A549 (cell line): ENCODE results near the gene NBL1. TPM values are rescaled to one million over a fixed set of nuclear protein-coding genes. Genes with fewer than 3 reads are reported as not detected.

Experiments
- ATAC-seq, 2 experiments: fragments of 200-7000 bp in 1 of 2; fragments of >200 bp in 1 of 2; cut with Nextera tagmentation in 1 of 2; cut with Tn5 transposase in 1 of 2; 3 replicates each; pipeline versions ENCODE4 v1.8.0 to v1.9.1; 2018 to 2020; ENCODE audit warnings: mild to moderate bottlenecking in 1 of 2, moderate library complexity in 1 of 2
- CTCF ChIA-PET: fragments of 300-600 bp; sonication (Branson Sonifier 250); formaldehyde crosslinking; extraction: SDS; loops from one replicate; lab custom pipeline; 2021; ENCODE audit warnings: antibody characterized with exemption, inconsistent platforms; lab: Yijun Ruan, JAX
- POLR2A ChIA-PET: fragments of 350-600 bp; formaldehyde crosslinking; extraction: SDS; loops from one replicate; lab custom pipeline; 2021; ENCODE audit warnings: antibody characterized with exemption, inconsistent platforms; lab: Yijun Ruan, JAX
- DNase-seq, 2 experiments: peaks; one replicate each; pipeline versions ENCODE4 v3.0.0 to v3.0.0-alpha.2; 2011 to 2016; ENCODE audit warnings: low read depth in 1 of 2, low spot score in 1 of 2
- FAIRE-seq: peaks from 2 replicates; lab custom pipeline; 2011; peaks lifted over from hg19 to GRCh38; lab: Jason Lieb, UNC
- H3K27ac ChIP-seq, 2 experiments: fragments of >200 bp; sonication (Bioruptor Twin); formaldehyde crosslinking; 3 replicates each; pipeline ENCODE4 v1.5.1; 2016 to 2017
- H3K4me1 ChIP-seq: fragments of >200 bp; sonication (Bioruptor Twin); formaldehyde crosslinking; 3 replicates; pipeline ENCODE4 v1.6.1; 2016
- H3K4me2 ChIP-seq: fragments of >200 bp; sonication (Bioruptor Twin); formaldehyde crosslinking; 3 replicates; pipeline ENCODE4 v1.6.1; 2016
- H3K4me3 ChIP-seq: fragments of >200 bp; sonication (Bioruptor Twin); formaldehyde crosslinking; 3 replicates; pipeline ENCODE4 v1.5.1; 2016
- H3K9me3 ChIP-seq: fragments of >200 bp; sonication (Bioruptor Twin); formaldehyde crosslinking; 3 replicates; pipeline ENCODE4 v1.6.1; 2016
- ATOH8 ChIP-seq: fragments of 250-450 bp; sonication (Bioruptor Pico); IDR thresholded peaks from 2 replicates; pipeline ENCODE4 v1.5.0; 2020; ENCODE audit warnings: low read depth, mild to moderate bottlenecking, moderate library complexity
- BHLHE40 ChIP-seq: IDR thresholded peaks from 2 replicates; pipeline ENCODE4 v1.6.1; 2012; ENCODE audit warnings: low read depth, low read length, inconsistent platforms
- CBX2 ChIP-seq: fragments of 200-600 bp; sonication (generic); IDR thresholded peaks from 2 replicates; pipeline ENCODE4 v1.6.1; 2016; ENCODE audit warnings: low read depth, mild to moderate bottlenecking, borderline replicate concordance
- CHD2 ChIP-seq: fragments of 150-350 bp; IDR thresholded peaks from 2 replicates; pipeline ENCODE4 v1.6.1; 2014; ENCODE audit warnings: low read length; ENCODE audit not compliant: partially characterized antibody
- CHD4 ChIP-seq: fragments of 200-600 bp; sonication (generic); IDR thresholded peaks from 2 replicates; pipeline ENCODE4 v1.6.1; 2016; ENCODE audit warnings: antibody characterized with exemption, mild to moderate bottlenecking, borderline replicate concordance
- EHF ChIP-seq: fragments of 250-450 bp; sonication (Bioruptor Pico); IDR thresholded peaks from 2 replicates; pipeline ENCODE4 v1.5.0; 2020; ENCODE audit warnings: mild to moderate bottlenecking
- ELK1 ChIP-seq: fragments of 150-350 bp; IDR thresholded peaks from 2 replicates; pipeline ENCODE4 v1.6.1; 2014; ENCODE audit warnings: low read depth, mild to moderate bottlenecking, low read length
- EP300 ChIP-seq, 2 experiments: fragments of >200 bp; sonication (Bioruptor Twin); formaldehyde crosslinking; IDR thresholded peaks; 2 replicates in 1 of 2; 3 replicates in 1 of 2; pipeline ENCODE4 v1.6.1; 2016 to 2017
- FOSL2 ChIP-seq, 2 experiments: fragments of 450-650 bp in 1 of 2; fragments of >200 bp in 1 of 2; sonication (Bioruptor Twin) in 1 of 2; formaldehyde crosslinking; IDR thresholded peaks; 2 replicates each; pipeline versions ENCODE4 v1.5.0 to v1.6.1; 2016 to 2020; ENCODE audit warnings: mild to moderate bottlenecking in 1 of 2, moderate library complexity in 1 of 2
- FOXS1 ChIP-seq: fragments of 250-450 bp; sonication (Bioruptor Pico); IDR thresholded peaks from 2 replicates; pipeline ENCODE4 v1.5.0; 2020; ENCODE audit warnings: mild to moderate bottlenecking, moderate library complexity
- GATA3 ChIP-seq: IDR thresholded peaks from 2 replicates; pipeline ENCODE4 v1.6.1; 2012; ENCODE audit warnings: borderline replicate concordance
- HDAC2 ChIP-seq: fragments of 200-600 bp; sonication (generic); IDR thresholded peaks from 2 replicates; pipeline ENCODE4 v1.6.1; 2016
- HOXA7 ChIP-seq: fragments of 250-450 bp; sonication (Bioruptor Pico); IDR thresholded peaks from 2 replicates; pipeline ENCODE4 v1.5.0; 2020; ENCODE audit warnings: mild to moderate bottlenecking, moderate library complexity
- HOXB13 ChIP-seq: fragments of 250-450 bp; sonication (Bioruptor Pico); IDR thresholded peaks from 2 replicates; pipeline ENCODE4 v1.5.0; 2020; ENCODE audit warnings: low read depth, mild to moderate bottlenecking, moderate library complexity
- KDM5A ChIP-seq: fragments of 200-600 bp; sonication (generic); IDR thresholded peaks from 2 replicates; pipeline ENCODE4 v1.6.1; 2016; ENCODE audit warnings: antibody characterized with exemption, mild to moderate bottlenecking
- POLR2A ChIP-seq: IDR thresholded peaks from 2 replicates; pipeline ENCODE4 v1.6.1; 2012; ENCODE audit warnings: mild to moderate bottlenecking, low read length
- REST ChIP-seq: fragments of 200-600 bp; sonication (generic); IDR thresholded peaks from 2 replicates; pipeline ENCODE4 v1.6.1; 2016; ENCODE audit warnings: antibody characterized with exemption, mild to moderate bottlenecking, moderate library complexity
- RNF2 ChIP-seq: fragments of 200-600 bp; sonication (generic); IDR thresholded peaks from 2 replicates; pipeline ENCODE4 v1.6.1; 2016; ENCODE audit warnings: low read depth, mild to moderate bottlenecking, antibody characterized with exemption, moderate library complexity, borderline replicate concordance
- SMC3 ChIP-seq: fragments of >200 bp; sonication (Bioruptor Twin); formaldehyde crosslinking; IDR thresholded peaks from 3 replicates; pipeline ENCODE4 v1.6.1; 2018; ENCODE audit warnings: inconsistent platforms
- TFCP2L1 ChIP-seq: fragments of 250-450 bp; sonication (Bioruptor Pico); IDR thresholded peaks from 2 replicates; pipeline ENCODE4 v1.5.0; 2021; ENCODE audit warnings: mild to moderate bottlenecking
- USF2 ChIP-seq: fragments of 450-650 bp; IDR thresholded peaks from 2 replicates; pipeline ENCODE4 v1.6.1; 2014; ENCODE audit warnings: antibody characterized with exemption
- ZFP36 ChIP-seq: fragments of 450-650 bp; IDR thresholded peaks from 2 replicates; pipeline ENCODE4 v1.6.1; 2014; ENCODE audit warnings: borderline replicate concordance; ENCODE audit not compliant: partially characterized antibody
- WGBS: methylation state at CpG from one replicate; pipeline ENCODE4 v1.1.6; 2017; ENCODE audit errors: missing lambda C conversion rate; 5-methylcytosine and 5-hydroxymethylcytosine counted together
- polyA plus RNA-seq, 4 experiments: library from polyadenylated mRNA; depleted of rRNA in 3 of 4; stranded (reverse); fragments of >200 nt; fragmentation: RNase III in 1 of 4; extraction: RNeasy Plus Mini Kit Qiagen cat#74134 plus additional on column Dnase treatment in 1 of 4; gene quantifications; 2 replicates in 3 of 4; 3 replicates in 1 of 4; pipeline ENCODE4 v1.2.3, GENCODE V29; 2011 to 2017
- TF ChIP-seq, protein P1 (sequence below): fragments of >200 bp; sonication (Bioruptor Twin); formaldehyde crosslinking; IDR thresholded peaks from 3 replicates; pipeline ENCODE4 v1.5.1; 2016
- TF ChIP-seq, protein P2 (sequence below): fragments of >200 bp; sonication (Bioruptor Twin); formaldehyde crosslinking; IDR thresholded peaks from 2 replicates; pipeline ENCODE4 v1.6.1; 2016

The NBL1 gene
- polyA plus RNA-seq, 2 of the 4 experiments (the other 2 are of a cell fraction) = 16.3 to 19.0 TPM

- Histone ChIP-seq H3K4me2 (no peak overlapping the region), H3K4me3 (no peak overlapping the region), H3K27ac (no peak overlapping the region), H3K9me3 (no peaks in the 10 kb centered on the region), H3K4me1 (no peaks in the 10 kb centered on the region)
- 83% methylated on average over 2 of the region's 3 CpGs for WGBS
- DNase-seq = no peak
- ChIA-PET POLR2A (no interaction called here), CTCF (interaction anchor here (0.7 to 2.4 kb wide), 2 partner anchors 15 to 26 kb away, joined by 3 to 12 read pairs; no protein-coding TSS in a partner anchor)
- ATAC-seq = no peak
- FAIRE-seq = no peak
- TF ChIP-seq KDM5A (no peak), USF2 (no peak), ELK1 (no peak), CBX2 (no peak), EP300 (IDR thresholded peaks at IDR 0.05) (no peak), RNF2 (no peak), HOXA7 (CRISPR knock-in tag) (no peak), GATA3 (no peak)
- TF ChIP-seq, protein P1, sequence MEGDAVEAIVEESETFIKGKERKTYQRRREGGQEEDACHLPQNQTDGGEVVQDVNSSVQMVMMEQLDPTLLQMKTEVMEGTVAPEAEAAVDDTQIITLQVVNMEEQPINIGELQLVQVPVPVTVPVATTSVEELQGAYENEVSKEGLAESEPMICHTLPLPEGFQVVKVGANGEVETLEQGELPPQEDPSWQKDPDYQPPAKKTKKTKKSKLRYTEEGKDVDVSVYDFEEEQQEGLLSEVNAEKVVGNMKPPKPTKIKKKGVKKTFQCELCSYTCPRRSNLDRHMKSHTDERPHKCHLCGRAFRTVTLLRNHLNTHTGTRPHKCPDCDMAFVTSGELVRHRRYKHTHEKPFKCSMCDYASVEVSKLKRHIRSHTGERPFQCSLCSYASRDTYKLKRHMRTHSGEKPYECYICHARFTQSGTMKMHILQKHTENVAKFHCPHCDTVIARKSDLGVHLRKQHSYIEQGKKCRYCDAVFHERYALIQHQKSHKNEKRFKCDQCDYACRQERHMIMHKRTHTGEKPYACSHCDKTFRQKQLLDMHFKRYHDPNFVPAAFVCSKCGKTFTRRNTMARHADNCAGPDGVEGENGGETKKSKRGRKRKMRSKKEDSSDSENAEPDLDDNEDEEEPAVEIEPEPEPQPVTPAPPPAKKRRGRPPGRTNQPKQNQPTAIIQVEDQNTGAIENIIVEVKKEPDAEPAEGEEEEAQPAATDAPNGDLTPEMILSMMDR = no peak
- TF ChIP-seq, all 56 proteins: peak for 0
Observed at GRCh38 chr1:19689856-19690255, 45.7 kb downstream of the NBL1 start.

DNA sequence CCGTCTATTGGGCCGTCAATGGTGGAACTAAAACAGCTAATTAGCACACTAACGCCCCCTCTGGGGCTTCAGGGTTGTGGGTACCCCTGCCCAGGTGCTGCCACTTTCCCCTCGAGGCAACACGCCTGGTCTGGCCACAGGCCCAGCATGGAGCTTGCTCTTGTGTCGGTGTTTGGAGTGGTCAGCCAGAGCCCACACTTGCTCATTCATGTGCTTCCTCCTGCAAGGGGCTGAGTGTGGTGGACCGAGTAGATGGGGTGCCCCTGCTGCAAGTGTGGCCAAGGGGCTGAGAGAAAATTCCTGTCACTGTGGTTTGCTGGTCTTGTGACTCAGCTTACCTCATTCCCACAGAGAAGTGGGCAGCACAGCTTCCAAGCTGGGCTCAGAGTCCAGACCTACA lies 46.2 kb downstream of the NBL1 start:
- 80% methylated on average over 2 of the region's 7 CpGs for WGBS
- Histone ChIP-seq H3K4me3 (no peak overlapping the region), H3K4me2 (no peak overlapping the region), H3K27ac (no peak overlapping the region), H3K4me1 (no peaks in the 10 kb centered on the region), H3K9me3 (no peaks in the 10 kb centered on the region)
- DNase-seq (no peak), FAIRE-seq (no peak), ATAC-seq (no peak)
- CTCF ChIA-PET = interaction anchor here (0.7 to 2.4 kb wide), 2 partner anchors 14 to 25 kb away, joined by 3 to 12 read pairs; no protein-coding TSS in a partner anchor
- POLR2A ChIA-PET = no interaction called here
- no peak for TF ChIP-seq FOSL2 (IDR thresholded peaks at IDR 0.05)
- TF ChIP-seq FOSL2 (CRISPR knock-in tag; IDR thresholded peaks at IDR 0.05) = no peak
- no peak for TF ChIP-seq ATOH8 (CRISPR knock-in tag)
- no peak for TF ChIP-seq BHLHE40
- no peak for TF ChIP-seq CHD4
- no peak for TF ChIP-seq TFCP2L1 (CRISPR knock-in tag)
- no peak for TF ChIP-seq EP300 (IDR thresholded peaks at IDR 0.05)
- no peak for TF ChIP-seq EHF
- 0 out of 2 replicates have a peak, but pooled peaks have one; percentile 14 for TF ChIP-seq POLR2A

- ATAC-seq (no peak), DNase-seq (no peak), FAIRE-seq (no peak)
- CTCF ChIA-PET = interaction anchor here (0.9 to 4.0 kb wide), 3 partner anchors 10 to 33 kb away, joined by 3 to 21 read pairs (median 4); no protein-coding TSS in a partner anchor
- POLR2A ChIA-PET = no interaction called here
- H3K4me1 ChIP-seq = no peaks in the 10 kb centered on the region
- H3K4me2 ChIP-seq = no peak overlapping the region
- no peaks in the 10 kb centered on the region for H3K9me3 ChIP-seq
- H3K27ac ChIP-seq = no peak overlapping the region
- H3K4me3 ChIP-seq = no peak overlapping the region
- 83% methylated on average over 13 of the region's 14 CpGs for WGBS
- no peak for TF ChIP-seq HOXB13
- TF ChIP-seq, protein P2, sequence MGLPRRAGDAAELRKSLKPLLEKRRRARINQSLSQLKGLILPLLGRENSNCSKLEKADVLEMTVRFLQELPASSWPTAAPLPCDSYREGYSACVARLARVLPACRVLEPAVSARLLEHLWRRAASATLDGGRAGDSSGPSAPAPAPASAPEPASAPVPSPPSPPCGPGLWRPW = no peak
- TF ChIP-seq REST = no peak
- no peak for TF ChIP-seq HDAC2
- no peak for TF ChIP-seq SMC3
- no peak for TF ChIP-seq ZFP36
- TF ChIP-seq FOXS1 (CRISPR knock-in tag) = no peak
- no peak for TF ChIP-seq CHD2
Observed at GRCh38 chr1:19694298-19694697, 50.2 kb downstream of the NBL1 start.
